Naive thymus-derived CD4-positive, alpha-beta T cell (primary cell): Measurements from ENCODE around the gene LRMDA. TPM values are rescaled to one million over a fixed set of nuclear protein-coding genes. Genes with fewer than 3 reads are reported as not detected.

Experiments
- ATAC-seq: fragments of 150-1000 bp; cut with Tn5 transposase; 2 replicates; pipeline ENCODE4 v1.10.0; 2021; ENCODE audit warnings: mild to moderate bottlenecking, moderate library complexity
- CTCF ChIA-PET: fragments of 350-600 bp; sonication (Branson Sonifier 250); formaldehyde crosslinking; loops from one replicate; lab custom pipeline; 2021; ENCODE audit warnings: antibody characterized with exemption; lab: Charles Lee
- POLR2A ChIA-PET: fragments of 350-600 bp; sonication (Branson Sonifier 250); formaldehyde crosslinking; loops from one replicate; lab custom pipeline; 2021; ENCODE audit warnings: antibody characterized with exemption, inconsistent platforms; lab: Charles Lee
- DNase-seq, 9 donors: peaks; one replicate each; pipeline versions ENCODE4 v3.0.0 to v3.0.0-alpha.2; 2020 to 2022; ENCODE audit warnings: mixed read lengths in 1 of 9
- H3K27ac ChIP-seq: one replicate; pipeline ENCODE4 v1.7.0; 2013; ENCODE audit warnings: mild to moderate bottlenecking, low read depth, low read length, moderate library complexity
- H3K27me3 ChIP-seq, 2 donors: one replicate each; pipeline ENCODE4 v1.7.0; 2013; ENCODE audit warnings: low read length in 2 of 2, mild to moderate bottlenecking in 2 of 2, moderate library complexity in 2 of 2; ENCODE audit not compliant: control insufficient read depth in 2 of 2, insufficient read depth in 2 of 2
- H3K36me3 ChIP-seq, 3 experiments: 1 replicate in 2 of 3; 2 replicates in 1 of 3; pipeline ENCODE4 v1.7.0; 2013; ENCODE audit warnings: low read length in 3 of 3, mild to moderate bottlenecking in 3 of 3, moderate library complexity in 1 of 3; ENCODE audit not compliant: insufficient read depth in 3 of 3, control insufficient read depth in 2 of 3
- H3K4me1 ChIP-seq, 2 donors: one replicate each; pipeline ENCODE4 v1.7.0; 2013; ENCODE audit warnings: low read length in 2 of 2, mild to moderate bottlenecking in 2 of 2, moderate library complexity in 1 of 2; ENCODE audit not compliant: control insufficient read depth in 2 of 2, insufficient read depth in 2 of 2
- H3K4me3 ChIP-seq: 2 replicates; pipeline ENCODE4 v1.7.0; 2013; ENCODE audit warnings: mild to moderate bottlenecking, low read length
- H3K9me3 ChIP-seq, 3 experiments: 1 replicate in 2 of 3; 2 replicates in 1 of 3; pipeline ENCODE4 v1.7.0; 2013; ENCODE audit warnings: low read length in 3 of 3; ENCODE audit not compliant: control insufficient read depth in 2 of 3
- H3K27ac Mint-ChIP-seq, 9 donors: one replicate each; pipeline ENCODE4 v1.8.0; 2020 to 2022; ENCODE audit warnings: mixed read lengths in 9 of 9, mild to moderate bottlenecking in 8 of 9, moderate library complexity in 5 of 9, inconsistent platforms in 2 of 9
- H3K27me3 Mint-ChIP-seq, 5 donors: one replicate each; pipeline ENCODE4 v1.8.0; 2021 to 2022; ENCODE audit warnings: mixed read lengths in 5 of 5, mild to moderate bottlenecking in 1 of 5
- H3K36me3 Mint-ChIP-seq, 5 donors: one replicate each; pipeline ENCODE4 v1.8.0; 2020 to 2022; ENCODE audit warnings: mixed read lengths in 5 of 5, mild to moderate bottlenecking in 3 of 5, inconsistent platforms in 1 of 5
- H3K4me1 Mint-ChIP-seq, 7 donors: one replicate each; pipeline ENCODE4 v1.8.0; 2020 to 2022; ENCODE audit warnings: mixed read lengths in 7 of 7, mild to moderate bottlenecking in 3 of 7, inconsistent platforms in 1 of 7
- H3K4me3 Mint-ChIP-seq, 10 donors: one replicate each; pipeline ENCODE4 v1.8.0; 2020 to 2022; ENCODE audit warnings: mild to moderate bottlenecking in 10 of 10, mixed read lengths in 10 of 10, moderate library complexity in 6 of 10, inconsistent platforms in 2 of 10
- H3K9me3 Mint-ChIP-seq, 11 donors: one replicate each; pipeline ENCODE4 v1.8.0; 2020 to 2022; ENCODE audit warnings: mixed read lengths in 11 of 11, mild to moderate bottlenecking in 4 of 11, inconsistent platforms in 1 of 11, moderate library complexity in 1 of 11
- intact Hi-C, 2 donors: fragments of 100-400 bp; cut with micrococcal nuclease; formaldehyde crosslinking; loops; one replicate each; pipeline ENCODE4 v1.15.1; 2023
- polyA plus RNA-seq, 2 donors: library from polyadenylated mRNA; unstranded; fragments of 300-500 nt; fragmentation: Illumina TruSeq; gene quantifications; one replicate each; pipeline ENCODE4 v1.2.3, GENCODE V29; 2021
- total RNA-seq, 6 experiments: library from RNA in 5 of 6; stranded (reverse) in 5 of 6; gene quantifications; 1 replicate in 5 of 6; 2 replicates in 1 of 6; pipeline ENCODE4 v1.2.3 and lab custom pipeline; 2021 to 2026

Gene LRMDA
- total and polyA plus RNA-seq, 7 experiments from 2014 or later = 0.57 to 14.9 (median 3.0) TPM; not detected in 4

DNA sequence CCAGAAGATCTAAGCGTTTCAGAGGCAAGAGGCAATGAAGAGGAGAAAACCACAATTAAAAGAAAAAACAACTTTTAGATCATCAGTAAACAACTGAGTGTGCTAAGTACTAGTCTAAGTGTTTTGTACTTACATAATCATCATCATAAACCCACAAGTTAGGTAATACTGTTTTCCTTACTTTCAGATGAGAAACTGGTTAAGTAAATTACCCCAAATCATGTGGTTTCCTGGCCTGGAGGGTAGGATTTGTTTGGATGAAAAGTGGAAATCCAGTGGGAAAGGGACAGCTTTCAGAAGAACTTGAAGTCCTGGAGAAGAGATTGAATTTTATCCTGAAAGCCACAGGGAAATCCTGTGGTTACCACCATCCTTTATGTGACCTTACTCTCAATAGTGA lies 463.3 kb downstream of the LRMDA start:
- POLR2A ChIA-PET = no interaction called here
- intact Hi-C loops = no loop called here
- ATAC-seq (no peak), DNase-seq (no peak)
- no peak overlapping the region for H3K27ac ChIP-seq
- Mint-ChIP-seq H3K36me3 (no peaks in the 10 kb centered on the region), H3K27me3 (peaks cover 0 to 7% (median 0%) of the 10 kb centered on the region in 5 donors), H3K4me1 (no peaks in the 10 kb centered on the region), H3K27ac (no peak overlapping the region), H3K4me3 (no peak overlapping the region), H3K9me3 (peaks cover 0 to 7% (median 0%) of the 10 kb centered on the region in 11 donors)
- no peak overlapping the region for H3K4me3 ChIP-seq
- H3K4me1 ChIP-seq = no peaks in the 10 kb centered on the region
- no peaks in the 10 kb centered on the region for H3K9me3 ChIP-seq
- CTCF ChIA-PET = no interaction called here
- no peaks in the 10 kb centered on the region for H3K36me3 ChIP-seq
- H3K27me3 ChIP-seq = no peaks in the 10 kb centered on the region

DNA sequence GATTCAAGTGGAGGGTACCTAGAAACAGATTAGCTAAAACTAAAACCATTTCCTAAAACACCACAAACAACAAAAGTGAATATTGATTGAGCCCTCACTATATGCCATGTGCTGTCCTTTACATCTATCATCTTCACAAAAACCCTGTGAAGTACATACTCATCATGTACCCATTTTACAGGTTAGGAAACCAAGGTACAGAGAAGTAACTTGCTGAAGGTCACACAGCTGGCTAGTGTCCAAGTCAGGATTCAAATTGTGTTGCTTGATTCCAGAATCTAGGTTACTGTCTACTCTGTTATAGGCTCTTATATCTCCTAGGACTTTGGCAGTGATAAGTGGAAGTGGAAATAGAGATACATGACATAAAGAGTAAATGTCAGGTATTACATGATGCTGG lies 463.8 kb downstream of the LRMDA start:
- POLR2A ChIA-PET = no interaction called here
- no peak overlapping the region for H3K4me3 ChIP-seq

GRCh38 chr10:75899816-75900390 lies 468.5 kb downstream of the LRMDA start:
- Histone ChIP-seq H3K27me3 (no peaks in the 10 kb centered on the region), H3K4me3 (no peak overlapping the region), H3K36me3 (no peaks in the 10 kb centered on the region), H3K27ac (no peak overlapping the region), H3K4me1 (no peaks in the 10 kb centered on the region), H3K9me3 (no peaks in the 10 kb centered on the region)
- no peak overlapping the region for H3K27ac Mint-ChIP-seq
- peaks cover 5 to 25% (median 18%) of the 10 kb centered on the region in 5 donors for H3K27me3 Mint-ChIP-seq
- ATAC-seq (no peak), DNase-seq (no peak)
- intact Hi-C loops = no loop called here
- no peaks in the 10 kb centered on the region for H3K36me3 Mint-ChIP-seq
- POLR2A ChIA-PET = no interaction called here
- CTCF ChIA-PET = no interaction called here
- no peaks in the 10 kb centered on the region for H3K9me3 Mint-ChIP-seq
- H3K4me3 Mint-ChIP-seq = no peak overlapping the region
- peaks cover 0 to 4% (median 0%) of the 10 kb centered on the region in 7 donors for H3K4me1 Mint-ChIP-seq

More for the DNA sequence above, 463.8 kb downstream of the LRMDA start:
- Histone ChIP-seq H3K36me3 (no peaks in the 10 kb centered on the region), H3K4me1 (no peaks in the 10 kb centered on the region), H3K27me3 (no peaks in the 10 kb centered on the region), H3K27ac (no peak overlapping the region), H3K9me3 (no peaks in the 10 kb centered on the region)
- Mint-ChIP-seq H3K9me3 (peaks cover 0 to 7% (median 0%) of the 10 kb centered on the region in 11 donors), H3K36me3 (no peaks in the 10 kb centered on the region), H3K27ac (no peak overlapping the region), H3K4me1 (no peaks in the 10 kb centered on the region), H3K4me3 (no peak overlapping the region), H3K27me3 (peaks cover 0 to 7% (median 0%) of the 10 kb centered on the region in 5 donors)
- ATAC-seq (no peak), DNase-seq (no peak)
- CTCF ChIA-PET = no interaction called here
- intact Hi-C loops = no loop called here

DNA sequence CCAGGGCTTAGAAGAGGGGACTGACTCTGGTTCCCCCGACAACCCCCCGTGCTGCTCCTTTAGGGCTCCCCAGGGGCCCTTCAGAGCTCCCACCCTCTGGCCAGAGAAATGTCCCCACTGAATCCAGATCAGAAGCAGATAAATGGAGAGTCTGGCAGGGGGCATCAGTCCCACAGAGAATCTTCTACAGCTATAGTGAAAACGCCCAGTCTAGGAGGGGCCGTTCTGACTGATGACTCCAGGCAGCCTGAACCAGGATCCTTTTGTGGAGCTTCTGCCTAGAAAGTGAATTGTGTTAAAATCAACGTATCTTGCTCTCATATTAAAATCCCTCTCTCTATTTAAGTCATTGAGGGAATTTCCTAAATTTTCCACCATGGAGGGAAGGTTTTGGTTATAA lies 471.4 kb downstream of the LRMDA start:
- ATAC-seq = no peak
- Histone ChIP-seq H3K36me3 (no peaks in the 10 kb centered on the region), H3K4me3 (no peak overlapping the region), H3K4me1 (no peaks in the 10 kb centered on the region), H3K9me3 (no peaks in the 10 kb centered on the region), H3K27me3 (no peaks in the 10 kb centered on the region), H3K27ac (no peak overlapping the region)
- CTCF ChIA-PET = no interaction called here
- H3K27ac Mint-ChIP-seq = no peak overlapping the region
- H3K36me3 Mint-ChIP-seq = no peaks in the 10 kb centered on the region
- intact Hi-C loops = no loop called here
- peaks cover 0 to 2% (median 0%) of the 10 kb centered on the region in 11 donors for H3K9me3 Mint-ChIP-seq
- H3K4me1 Mint-ChIP-seq = peaks cover 0 to 4% (median 0%) of the 10 kb centered on the region in 7 donors
- POLR2A ChIA-PET = no interaction called here
- DNase-seq = no peak
- peaks cover 15 to 49% (median 24%) of the 10 kb centered on the region in 5 donors for H3K27me3 Mint-ChIP-seq
- H3K4me3 Mint-ChIP-seq = no peak overlapping the region

GRCh38 chr10:75904499-75905283 lies 473.3 kb downstream of the LRMDA start:
- ChIA-PET POLR2A (no interaction called here), CTCF (no interaction called here)
- no peaks in the 10 kb centered on the region for H3K4me1 ChIP-seq
- H3K9me3 ChIP-seq = no peaks in the 10 kb centered on the region
- H3K4me3 Mint-ChIP-seq = no peak overlapping the region
- H3K27ac Mint-ChIP-seq = no peak overlapping the region
- DNase-seq (no peak), ATAC-seq (peak; percentile 36)
- H3K9me3 Mint-ChIP-seq = peaks cover 0 to 2% (median 0%) of the 10 kb centered on the region in 11 donors
- H3K36me3 ChIP-seq = no peaks in the 10 kb centered on the region
- intact Hi-C loops = no loop called here
- H3K4me1 Mint-ChIP-seq = peaks cover 0 to 4% (median 0%) of the 10 kb centered on the region in 7 donors
- H3K27me3 Mint-ChIP-seq = peaks cover 17 to 51% (median 24%) of the 10 kb centered on the region in 5 donors
- H3K27ac ChIP-seq = no peak overlapping the region
- H3K4me3 ChIP-seq = no peak overlapping the region
- no peaks in the 10 kb centered on the region for H3K27me3 ChIP-seq
- H3K36me3 Mint-ChIP-seq = no peaks in the 10 kb centered on the region

DNA sequence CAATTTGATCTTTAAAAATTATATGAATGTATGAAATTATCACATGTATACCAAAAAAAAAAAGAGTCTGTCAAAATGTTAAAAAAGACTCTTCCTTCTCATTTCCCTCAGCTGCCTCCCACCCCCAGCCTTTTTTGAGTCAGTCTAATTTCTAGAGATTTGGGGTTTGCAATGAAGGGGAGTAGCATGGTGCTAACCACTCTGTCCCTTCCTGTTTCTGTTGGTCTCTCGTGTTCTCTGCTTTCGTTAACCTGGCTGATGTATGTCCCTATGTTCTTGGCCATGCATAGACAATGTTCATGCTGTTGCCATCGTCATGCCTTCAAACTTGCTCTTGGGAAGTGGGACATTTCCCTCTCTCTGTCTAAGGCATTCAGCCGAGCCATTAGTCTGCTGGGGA lies 474.1 kb downstream of the LRMDA start:
- no peak overlapping the region for H3K4me3 Mint-ChIP-seq
- intact Hi-C loops = no loop called here
- H3K27me3 ChIP-seq = no peaks in the 10 kb centered on the region
- H3K27ac Mint-ChIP-seq = no peak overlapping the region
- no peaks in the 10 kb centered on the region for H3K9me3 ChIP-seq
- no peaks in the 10 kb centered on the region for H3K36me3 Mint-ChIP-seq
- H3K4me3 ChIP-seq = no peak overlapping the region
- no peaks in the 10 kb centered on the region for H3K4me1 ChIP-seq
- H3K4me1 Mint-ChIP-seq = peaks cover 0 to 4% (median 0%) of the 10 kb centered on the region in 7 donors
- ATAC-seq (no peak), DNase-seq (no peak)
- POLR2A ChIA-PET = no interaction called here
- no peak overlapping the region for H3K27ac ChIP-seq
- CTCF ChIA-PET = no interaction called here
- no peaks in the 10 kb centered on the region for H3K36me3 ChIP-seq
- H3K9me3 Mint-ChIP-seq = peaks cover 0 to 2% (median 0%) of the 10 kb centered on the region in 11 donors
- peaks cover 17 to 51% (median 24%) of the 10 kb centered on the region in 5 donors for H3K27me3 Mint-ChIP-seq
